Right atrium auricular region (tissue), 2 donors: ENCODE data around the gene PRM3. TPM values are rescaled to one million over a fixed set of nuclear protein-coding genes. Genes with fewer than 3 reads are reported as not detected.

Source experiments
- DNase-seq: peaks from one replicate; pipeline ENCODE4 v3.0.0-alpha.2; 2019; ENCODE audit warnings: low spot score
- H3K27ac ChIP-seq, 2 donors: fragments of 200-600 bp; sonication (generic); 1 replicate in 1 of 2; 2 replicates in 1 of 2; pipeline ENCODE4 v1.5.1; 2016 to 2019
- H3K27me3 ChIP-seq, 2 donors: fragments of 200-600 bp; sonication (generic); one replicate each; pipeline versions ENCODE4 v1.5.1 to v1.6.0; 2017 to 2019
- H3K36me3 ChIP-seq: fragments of 200-600 bp; sonication (generic); one replicate; pipeline ENCODE4 v1.5.1; 2016
- H3K4me1 ChIP-seq, 2 donors: fragments of 200-600 bp; sonication (generic); one replicate each; pipeline versions ENCODE4 v1.5.1 to v1.6.0; 2017 to 2019
- H3K4me3 ChIP-seq, 2 donors: fragments of 200-600 bp; sonication (generic); 1 replicate in 1 of 2; 2 replicates in 1 of 2; pipeline ENCODE4 v1.5.1; 2017 to 2019; ENCODE audit warnings: mild to moderate bottlenecking in 1 of 2, moderate library complexity in 1 of 2
- H3K9me3 ChIP-seq, 2 donors: fragments of 200-600 bp; sonication (generic); one replicate each; pipeline ENCODE4 v1.5.1; 2019
- CTCF ChIP-seq, 2 donors: fragments of 200-600 bp; sonication (generic); IDR thresholded peaks; one replicate each; pipeline ENCODE4 v1.5.1; 2019; ENCODE audit warnings: antibody characterized with exemption in 2 of 2
- total RNA-seq, 2 donors: library from RNA; depleted of rRNA; stranded (reverse); fragments of >200 nt; gene quantifications; one replicate each; pipeline ENCODE4 v1.1.0, GENCODE V29; 2016

PRM3 gene
- total RNA-seq, 2 donors from 2014 or later, result not detected

GRCh38 chr16:11232302-11232851, 41.1 kb downstream of the PRM3 start:
- Histone ChIP-seq H3K4me3 (no peak overlapping the region), H3K27ac (no peak overlapping the region), H3K4me1 (peaks cover 0 to 15% of the 10 kb centered on the region in 2 donors), H3K9me3 (no peaks in the 10 kb centered on the region), H3K27me3 (no peaks in the 10 kb centered on the region), H3K36me3 (no peaks in the 10 kb centered on the region)
- DNase-seq, result no peak
- TF ChIP-seq CTCF (IDR thresholded peaks at IDR 0.05), result no peak

DNA sequence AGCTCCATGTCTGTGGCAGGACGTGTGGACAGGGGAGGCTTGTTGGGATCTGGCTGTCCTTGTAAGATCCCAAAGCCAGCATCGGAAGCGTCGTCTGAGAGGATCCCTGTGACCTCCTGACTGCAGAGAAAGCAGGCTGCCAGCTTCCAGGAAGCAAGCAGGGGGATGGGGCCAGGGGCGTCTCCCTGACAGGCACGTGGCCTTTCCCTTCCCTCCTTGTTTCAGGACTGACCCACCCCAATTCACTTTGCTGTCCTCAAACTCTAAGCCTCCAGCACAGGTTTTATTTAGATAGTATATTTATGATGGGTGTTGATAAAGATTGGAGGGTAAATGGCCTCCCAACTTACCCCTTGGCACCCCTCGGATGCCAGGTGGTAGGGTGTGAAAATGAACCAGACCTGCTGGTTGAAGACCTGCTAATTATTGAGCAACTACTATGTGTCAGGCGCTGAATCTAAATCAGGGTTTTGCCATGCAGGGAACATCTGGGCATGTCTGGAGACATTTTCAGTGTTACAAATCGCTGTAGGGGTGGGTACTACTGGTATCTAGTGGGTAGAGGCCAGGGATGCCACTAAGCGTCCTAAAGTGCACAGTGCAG, 42.0 kb downstream of the PRM3 start:
- H3K27me3 ChIP-seq, result no peaks in the 10 kb centered on the region
- TF ChIP-seq CTCF (IDR thresholded peaks at IDR 0.05), result no peak
- DNase-seq, result no peak
- H3K36me3 ChIP-seq, result no peaks in the 10 kb centered on the region
- no peak overlapping the region for H3K27ac ChIP-seq
- H3K4me3 ChIP-seq, result no peak overlapping the region
- no peaks in the 10 kb centered on the region for H3K9me3 ChIP-seq
- H3K4me1 ChIP-seq, result peaks cover 0 to 15% of the 10 kb centered on the region in 2 donors

DNA sequence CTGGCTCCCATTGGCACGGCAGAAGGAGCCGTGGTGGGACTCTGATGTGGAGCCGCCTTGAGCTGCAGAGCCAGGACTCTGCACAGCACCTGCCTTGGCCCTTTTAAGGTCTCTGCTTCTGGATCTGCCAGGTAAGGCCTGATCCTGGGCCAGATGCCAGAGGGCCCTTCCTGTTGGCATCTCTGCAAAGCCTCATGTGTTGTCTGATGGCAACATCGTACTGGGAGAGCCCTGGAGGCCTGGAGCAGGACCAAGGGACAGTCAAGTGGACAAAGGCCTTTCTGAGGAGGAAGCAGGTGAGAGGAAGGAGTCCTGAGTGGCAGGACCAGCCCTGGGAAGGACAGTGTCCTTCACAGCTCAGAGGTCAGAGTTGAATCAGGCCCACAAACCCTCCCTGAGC, 43.5 kb downstream of the PRM3 start:
- Histone ChIP-seq H3K9me3 (no peaks in the 10 kb centered on the region), H3K4me3 (no peak overlapping the region), H3K4me1 (peaks cover 0 to 24% of the 10 kb centered on the region in 2 donors)

DNA sequence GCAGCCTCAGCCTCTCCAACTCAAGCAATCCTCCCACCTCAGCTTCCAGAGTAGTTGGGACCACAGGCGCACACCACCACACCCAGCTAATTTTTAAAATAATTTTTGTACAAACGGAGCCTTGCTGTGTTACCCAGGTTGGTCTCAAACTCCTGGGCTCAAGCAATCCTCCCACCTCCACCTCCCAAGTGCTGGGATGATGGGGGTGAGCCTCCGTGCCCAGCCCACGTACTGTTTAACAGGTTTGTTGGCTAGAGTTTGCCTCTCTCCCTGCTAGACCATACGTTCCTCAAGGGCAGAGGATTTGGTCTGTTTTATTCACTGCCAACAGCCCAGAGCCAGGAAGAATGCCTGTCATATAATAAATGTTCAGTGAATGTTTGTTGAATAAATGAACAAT, 44.0 kb downstream of the PRM3 start:
- no peaks in the 10 kb centered on the region for H3K36me3 ChIP-seq
- no peaks in the 10 kb centered on the region for H3K9me3 ChIP-seq
- TF ChIP-seq CTCF (IDR thresholded peaks at IDR 0.05), result no peak
- H3K27ac ChIP-seq, result no peak overlapping the region
- no peaks in the 10 kb centered on the region for H3K27me3 ChIP-seq
- H3K4me1 ChIP-seq, result peaks cover 0 to 29% of the 10 kb centered on the region in 2 donors
- no peak for DNase-seq
- H3K4me3 ChIP-seq, result no peak overlapping the region

More for the DNA sequence above, 43.5 kb downstream of the PRM3 start:
- no peak for DNase-seq
- Histone ChIP-seq H3K36me3 (no peaks in the 10 kb centered on the region), H3K27ac (no peak overlapping the region), H3K27me3 (no peaks in the 10 kb centered on the region)
- TF ChIP-seq CTCF (IDR thresholded peaks at IDR 0.05), result no peak

DNA sequence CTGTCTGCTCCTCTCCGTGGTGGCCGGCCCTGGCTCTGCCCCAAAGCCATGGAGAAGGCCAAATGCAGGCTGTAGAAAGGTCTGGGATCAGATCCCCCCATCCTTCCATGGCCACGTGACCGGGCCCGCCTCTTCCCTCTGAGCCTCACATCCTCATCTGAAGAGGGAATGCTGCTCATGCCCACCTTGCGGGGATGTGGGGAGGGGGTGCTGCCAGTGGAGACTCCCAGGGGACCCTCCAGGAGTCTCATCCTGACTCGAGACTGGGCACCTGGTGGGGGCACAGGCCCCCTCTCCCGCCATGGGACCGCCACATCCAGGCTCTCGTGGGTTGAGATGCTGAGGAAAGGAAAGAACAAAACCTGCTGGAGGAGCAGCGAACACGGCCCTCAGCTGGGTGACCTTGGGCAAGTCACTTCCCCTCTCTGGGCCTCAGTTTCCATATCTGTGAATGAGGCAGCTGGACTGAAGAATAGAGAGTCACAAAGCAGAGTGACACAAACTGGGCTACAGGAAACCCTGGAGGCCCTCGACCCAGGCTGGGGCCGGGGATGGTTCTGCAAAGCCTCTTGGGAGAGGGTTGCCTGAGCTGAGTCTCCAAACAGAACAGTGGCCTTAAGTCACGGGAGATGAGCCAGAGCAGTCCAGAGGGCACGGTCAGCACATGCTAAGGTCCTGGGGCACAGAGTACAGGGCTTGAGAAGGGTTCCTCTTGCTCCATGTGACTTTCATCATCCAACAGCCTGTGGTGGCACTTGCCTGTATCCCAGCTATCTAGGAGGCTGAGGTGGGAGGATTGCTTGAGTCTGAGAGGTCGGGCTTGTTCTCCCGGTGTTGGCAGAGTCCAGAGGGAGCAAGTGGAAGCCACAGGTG, 47.5 kb downstream of the PRM3 start:
- DNase-seq, result no peak
- TF ChIP-seq CTCF (IDR thresholded peaks at IDR 0.05), result no peak
- H3K4me3 ChIP-seq, result peak overlapping the region in 1 of 2 donors; percentile 17

More for the DNA sequence above, 47.5 kb downstream of the PRM3 start:
- Histone ChIP-seq H3K4me1 (peaks cover 0 to 23% of the 10 kb centered on the region in 2 donors), H3K36me3 (no peaks in the 10 kb centered on the region), H3K9me3 (no peaks in the 10 kb centered on the region), H3K27me3 (no peaks in the 10 kb centered on the region), H3K27ac (no peak overlapping the region)
